A673 (cell line): ENCODE results near the gene FNDC7. TPM values are rescaled to one million over a fixed set of nuclear protein-coding genes. Genes with fewer than 3 reads are reported as not detected.

ENCODE experiments used
- BruUV-seq: library from RNA; stranded (reverse); fragments of 400-500 nt; replicated peaks from 2 replicates; lab custom pipeline; 2021; lab: Mats Ljungman, UMichigan
- CTCF ChIA-PET: fragments of 300-600 bp; sonication (Branson Sonifier 250); formaldehyde crosslinking; loops from one replicate; lab custom pipeline; 2022; ENCODE audit warnings: antibody characterized with exemption; lab: Charles Lee
- POLR2A ChIA-PET: fragments of 300-600 bp; sonication (Branson Sonifier 250); formaldehyde crosslinking; loops from one replicate; lab custom pipeline; 2022; ENCODE audit warnings: antibody characterized with exemption; ENCODE audit not compliant: low non-redundant PET; lab: Charles Lee
- DNase-seq: peaks from one replicate; pipeline ENCODE4 v3.0.0-alpha.2; 2015; ENCODE audit warnings: low spot score
- H3K27ac ChIP-seq: fragments of 200-600 bp; sonication (generic); 2 replicates; pipeline ENCODE4 v1.5.1; 2016; ENCODE audit warnings: mixed run types, low read depth, mild to moderate bottlenecking, mixed read lengths, antibody characterized with exemption, low read length; ENCODE audit not compliant: poor library complexity, severe bottlenecking
- H3K27me3 ChIP-seq: fragments of 200-600 bp; sonication (generic); replicated peaks from 2 replicates; pipeline ENCODE4 v1.6.1; 2017; ENCODE audit warnings: mixed run types, low read depth, mild to moderate bottlenecking, mixed read lengths, antibody characterized with exemption, low read length; ENCODE audit not compliant: insufficient read depth, poor library complexity
- H3K36me3 ChIP-seq: fragments of 200-600 bp; sonication (generic); 2 replicates; pipeline ENCODE4 v1.6.1; 2016; ENCODE audit warnings: mixed run types, mild to moderate bottlenecking, mixed read lengths, antibody characterized with exemption, low read length; ENCODE audit not compliant: insufficient read depth, poor library complexity, severe bottlenecking
- H3K4me1 ChIP-seq: fragments of 200-600 bp; sonication (generic); 2 replicates; pipeline ENCODE4 v1.6.1; 2017; ENCODE audit warnings: mixed run types, mild to moderate bottlenecking, mixed read lengths, antibody characterized with exemption, low read length; ENCODE audit not compliant: insufficient read depth, poor library complexity, severe bottlenecking
- H3K4me3 ChIP-seq: fragments of 200-600 bp; sonication (generic); 2 replicates; pipeline ENCODE4 v1.5.1; 2016; ENCODE audit warnings: low read depth, mixed run types, mild to moderate bottlenecking, mixed read lengths, low read length; ENCODE audit not compliant: poor library complexity, severe bottlenecking
- H3K9me3 ChIP-seq: fragments of 200-600 bp; sonication (generic); 2 replicates; pipeline ENCODE4 v1.6.1; 2016; ENCODE audit warnings: mixed run types, low read depth, mild to moderate bottlenecking, mixed read lengths, antibody characterized with exemption, low read length; ENCODE audit not compliant: poor library complexity, severe bottlenecking
- EZH2 ChIP-seq: fragments of 200-600 bp; sonication (generic); IDR thresholded peaks from 2 replicates; pipeline ENCODE4 v1.6.1; 2017; ENCODE audit warnings: borderline replicate concordance, low read depth, mild to moderate bottlenecking, mixed read lengths, antibody characterized with exemption, low read length; ENCODE audit not compliant: poor library complexity, severe bottlenecking
- intact Hi-C: fragments of 100-400 bp; cut with micrococcal nuclease; formaldehyde crosslinking; loops from one replicate; pipeline ENCODE4 v1.10.0; 2022; ENCODE audit not compliant: unreplicated experiment
- total RNA-seq: library from RNA; stranded (reverse); gene quantifications from 2 replicates; pipeline ENCODE4 v1.2.3, GENCODE V29; 2021
- TF ChIP-seq, protein P1 (sequence below): fragments of 300-800, 200-600 bp; sonication (generic); conservative IDR thresholded peaks from 2 replicates; pipeline ENCODE4 v1.5.1; 2017; ENCODE audit warnings: low read depth, mild to moderate bottlenecking, antibody characterized with exemption, low read length, moderate library complexity, mixed read lengths

Gene FNDC7
- total RNA-seq, 1 experiment from 2014 or later: 0.13 TPM

DNA sequence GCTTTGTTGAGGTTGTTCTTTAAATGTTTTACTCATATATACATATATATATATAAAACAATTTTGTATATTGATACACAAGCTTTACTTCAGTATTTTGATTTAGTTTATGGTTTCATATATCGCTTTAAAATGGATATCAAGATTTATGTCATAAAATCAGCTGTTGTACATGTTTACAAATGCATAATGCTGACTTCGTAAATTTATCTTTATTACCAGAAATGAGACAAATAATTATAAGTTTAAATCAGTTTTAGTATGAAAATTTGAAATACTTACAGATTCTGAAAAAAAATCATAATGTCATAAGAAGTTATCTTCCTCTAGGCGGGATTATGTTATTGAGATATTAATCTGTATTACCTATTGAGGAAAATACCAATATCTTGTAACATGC lies 40.7 kb downstream of the FNDC7 start:
- ChIA-PET POLR2A (no interaction called here), CTCF (no interaction called here)
- peaks cover 8% of the 10 kb centered on the region for H3K36me3 ChIP-seq
- intact Hi-C loops: no loop called here
- no peaks in the 10 kb centered on the region for H3K4me1 ChIP-seq
- no peak for DNase-seq
- no peak overlapping the region for H3K4me3 ChIP-seq
- H3K27ac ChIP-seq: no peak overlapping the region
- no TSS peak for BruUV-seq
- H3K27me3 ChIP-seq: no peaks in the 10 kb centered on the region
- H3K9me3 ChIP-seq: no peaks in the 10 kb centered on the region
- TF ChIP-seq, protein P1, sequence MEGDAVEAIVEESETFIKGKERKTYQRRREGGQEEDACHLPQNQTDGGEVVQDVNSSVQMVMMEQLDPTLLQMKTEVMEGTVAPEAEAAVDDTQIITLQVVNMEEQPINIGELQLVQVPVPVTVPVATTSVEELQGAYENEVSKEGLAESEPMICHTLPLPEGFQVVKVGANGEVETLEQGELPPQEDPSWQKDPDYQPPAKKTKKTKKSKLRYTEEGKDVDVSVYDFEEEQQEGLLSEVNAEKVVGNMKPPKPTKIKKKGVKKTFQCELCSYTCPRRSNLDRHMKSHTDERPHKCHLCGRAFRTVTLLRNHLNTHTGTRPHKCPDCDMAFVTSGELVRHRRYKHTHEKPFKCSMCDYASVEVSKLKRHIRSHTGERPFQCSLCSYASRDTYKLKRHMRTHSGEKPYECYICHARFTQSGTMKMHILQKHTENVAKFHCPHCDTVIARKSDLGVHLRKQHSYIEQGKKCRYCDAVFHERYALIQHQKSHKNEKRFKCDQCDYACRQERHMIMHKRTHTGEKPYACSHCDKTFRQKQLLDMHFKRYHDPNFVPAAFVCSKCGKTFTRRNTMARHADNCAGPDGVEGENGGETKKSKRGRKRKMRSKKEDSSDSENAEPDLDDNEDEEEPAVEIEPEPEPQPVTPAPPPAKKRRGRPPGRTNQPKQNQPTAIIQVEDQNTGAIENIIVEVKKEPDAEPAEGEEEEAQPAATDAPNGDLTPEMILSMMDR: no peak
- no peak for TF ChIP-seq EZH2

DNA sequence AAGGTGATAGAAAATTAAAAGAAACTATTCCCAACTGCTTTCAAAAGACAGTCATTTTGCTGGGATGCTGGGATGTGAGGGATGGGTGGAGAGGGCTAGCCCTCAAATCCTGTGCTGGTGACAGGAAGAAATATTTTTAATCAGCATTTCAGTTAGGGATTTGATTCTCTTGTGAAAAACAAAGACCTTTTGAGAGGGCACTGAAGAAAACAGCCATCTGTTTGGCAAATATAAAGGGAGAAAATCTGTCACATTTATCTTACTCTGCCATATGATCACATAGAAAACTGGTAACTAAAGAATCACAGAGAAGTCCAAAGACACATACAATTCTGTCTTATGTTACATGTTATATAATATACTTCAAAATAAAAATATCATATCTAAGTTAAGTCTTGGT lies 46.1 kb downstream of the FNDC7 start:
- POLR2A ChIA-PET: no interaction called here
- intact Hi-C loops: no loop called here
- no peak overlapping the region for H3K27ac ChIP-seq
- H3K4me3 ChIP-seq: no peak overlapping the region
- no peaks in the 10 kb centered on the region for H3K4me1 ChIP-seq
- DNase-seq: no peak
- no peaks in the 10 kb centered on the region for H3K9me3 ChIP-seq
- CTCF ChIA-PET: no interaction called here
- BruUV-seq: no TSS peak
- no peaks in the 10 kb centered on the region for H3K27me3 ChIP-seq
- peaks cover 10% of the 10 kb centered on the region for H3K36me3 ChIP-seq
- TF ChIP-seq EZH2: no peak
- TF ChIP-seq, protein P1: no peak

DNA sequence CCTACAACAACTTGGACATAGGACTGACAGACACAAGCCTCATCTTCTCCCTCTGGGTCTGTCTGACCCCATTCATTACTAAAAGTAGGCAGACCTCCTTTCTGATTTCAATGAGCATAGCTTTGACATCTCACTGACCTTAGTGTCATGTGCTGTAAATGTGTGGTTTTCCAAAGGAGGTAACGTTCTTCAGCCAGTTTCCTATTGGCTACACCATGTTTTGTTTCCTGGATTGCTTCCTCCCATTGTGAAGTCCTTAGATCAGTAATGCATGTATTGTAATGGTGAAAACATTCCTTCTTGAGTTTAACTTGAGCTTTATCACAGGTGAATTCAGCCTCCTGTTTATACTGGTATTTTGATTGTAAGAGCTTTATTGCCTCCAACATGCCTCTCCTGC lies 54.4 kb downstream of the FNDC7 start:
- intact Hi-C loops: no loop called here
- CTCF ChIA-PET: no interaction called here

More for the DNA sequence above, 54.4 kb downstream of the FNDC7 start:
- H3K9me3 ChIP-seq: no peaks in the 10 kb centered on the region
- peaks cover 4% of the 10 kb centered on the region for H3K4me1 ChIP-seq
- POLR2A ChIA-PET: no interaction called here
- H3K36me3 ChIP-seq: no peaks in the 10 kb centered on the region
- DNase-seq: no peak
- TF ChIP-seq, protein P1: no peak
- TF ChIP-seq EZH2: no peak
- H3K27ac ChIP-seq: no peak overlapping the region
- BruUV-seq: no TSS peak
- no peak overlapping the region for H3K4me3 ChIP-seq
- H3K27me3 ChIP-seq: no peaks in the 10 kb centered on the region
